ENCODE data around the gene IFNL1. TPM values are rescaled to one million over a fixed set of nuclear protein-coding genes. Genes with fewer than 3 reads are reported as not detected.
A peak's percentile ranks its signal among the peaks of the same experiment; 100 is the strongest.
"Not testable (repeated sequence)": the region's sequence is repeated elsewhere in the genome, so short reads cannot be mapped to it uniquely, and the experiment has no call there.

The IFNL1 gene
- total RNA-seq, 1 donor from 2014 or later, result not detected

- H3K9ac ChIP-seq, result no peak overlapping the region
- no peak overlapping the region for H3K4me2 ChIP-seq
- H3F3A ChIP-seq (ENCODE audit: low read depth), result peaks cover 4% of the 10 kb centered on the region
- no peak overlapping the region for H3K27ac Mint-ChIP-seq
- H3K4me3 Mint-ChIP-seq, result no peak overlapping the region
- H4K20me1 ChIP-seq (ENCODE audit: low read depth), result no peaks in the 10 kb centered on the region
- no peaks in the 10 kb centered on the region for H3K9me3 ChIP-seq (ENCODE audit: low read depth)
- H3K36me3 ChIP-seq, result no peaks in the 10 kb centered on the region
- no peaks in the 10 kb centered on the region for H3K79me2 ChIP-seq (ENCODE audit: low read depth)
- no peaks in the 10 kb centered on the region for H3K9me3 Mint-ChIP-seq
- H3K36me3 Mint-ChIP-seq, result no peaks in the 10 kb centered on the region
- no peak for TF ChIP-seq EZH2 (IDR thresholded peaks at IDR 0.05)
- no peak for TF ChIP-seq CTCF (IDR thresholded peaks at IDR 0.05)
- TF ChIP-seq EZH2phosphoT487 (IDR thresholded peaks at IDR 0.05), result no peak
- DNase-seq (ENCODE audit: low spot score), result no peak
- peaks cover 4% of the 10 kb centered on the region for H3K4me1 ChIP-seq
- H3K4me1 Mint-ChIP-seq, result peaks cover 19% of the 10 kb centered on the region
- no peak overlapping the region for H3K4me3 ChIP-seq
- H3K27ac ChIP-seq, result no peak overlapping the region
- peaks cover 20% of the 10 kb centered on the region for H3K27me3 Mint-ChIP-seq (ENCODE audit: insufficient read depth, low read depth)
- H3K27me3 ChIP-seq, result no peaks in the 10 kb centered on the region
- no peak overlapping the region for H2AFZ ChIP-seq (replicated peaks)
Measured at GRCh38 chr19:39329948-39330347, 33.7 kb downstream of the IFNL1 start.

- H3K9me3 Mint-ChIP-seq, result no peaks in the 10 kb centered on the region
- H3K4me1 ChIP-seq, result peaks cover 4% of the 10 kb centered on the region
- no peaks in the 10 kb centered on the region for H3K36me3 Mint-ChIP-seq
- no peaks in the 10 kb centered on the region for H3K36me3 ChIP-seq
- no peaks in the 10 kb centered on the region for H3K79me2 ChIP-seq (ENCODE audit: low read depth)
- H3K9me3 ChIP-seq (ENCODE audit: low read depth), result no peaks in the 10 kb centered on the region
- no peak overlapping the region for H3K27ac Mint-ChIP-seq
- no peak overlapping the region for H3K4me2 ChIP-seq
- H3K27me3 Mint-ChIP-seq (ENCODE audit: insufficient read depth, low read depth), result peaks cover 15% of the 10 kb centered on the region
- no peaks in the 10 kb centered on the region for H3F3A ChIP-seq (ENCODE audit: low read depth)
- H3K4me1 Mint-ChIP-seq, result peaks cover 19% of the 10 kb centered on the region
- no peak overlapping the region for H3K4me3 Mint-ChIP-seq
- no peak overlapping the region for H3K27ac ChIP-seq
- H3K4me3 ChIP-seq, result no peak overlapping the region
- no peak overlapping the region for H2AFZ ChIP-seq (replicated peaks)
- TF ChIP-seq EZH2 (IDR thresholded peaks at IDR 0.05) (no peak), EZH2phosphoT487 (IDR thresholded peaks at IDR 0.05) (no peak), CTCF (IDR thresholded peaks at IDR 0.05) (no peak)
- no peaks in the 10 kb centered on the region for H4K20me1 ChIP-seq (ENCODE audit: low read depth)
- no peaks in the 10 kb centered on the region for H3K27me3 ChIP-seq
- no peak for DNase-seq (ENCODE audit: low spot score)
- H3K9ac ChIP-seq, result no peak overlapping the region
Measured at GRCh38 chr19:39332293-39332692, 36.1 kb downstream of the IFNL1 start.

- H3K36me3 ChIP-seq; H3K9me3 ChIP-seq (ENCODE audit: low read depth); H3K9ac ChIP-seq; H4K20me1 ChIP-seq (ENCODE audit: low read depth); H3K27ac ChIP-seq; H3K4me1 ChIP-seq; H3F3A ChIP-seq (ENCODE audit: low read depth); DNase-seq (ENCODE audit: low spot score); H2AFZ ChIP-seq (replicated peaks); H3K9me3 Mint-ChIP-seq; H3K79me2 ChIP-seq (ENCODE audit: low read depth); H3K27me3 ChIP-seq; H3K36me3 Mint-ChIP-seq; H3K27ac Mint-ChIP-seq; H3K4me3 ChIP-seq; H3K4me2 ChIP-seq: not testable (repeated sequence)
- Mint-ChIP-seq H3K4me1 (peaks cover 14% of the 10 kb centered on the region), H3K27me3 (ENCODE audit: insufficient read depth, low read depth) (peaks cover 16% of the 10 kb centered on the region), H3K4me3 (peak overlapping the region; percentile 30)
Measured at GRCh38 chr19:39332738-39333137, 36.5 kb downstream of the IFNL1 start.

GRCh38 chr19:39333507-39333906 is 37.3 kb downstream of the IFNL1 start:
- H3K9me3 ChIP-seq (ENCODE audit: low read depth), result no peaks in the 10 kb centered on the region
- peaks cover 16% of the 10 kb centered on the region for H3K27me3 Mint-ChIP-seq (ENCODE audit: insufficient read depth, low read depth)

More at GRCh38 chr19:39333507-39333906, 37.3 kb downstream of the IFNL1 start:
- Mint-ChIP-seq H3K27ac (no peak overlapping the region), H3K4me1 (peaks cover 9% of the 10 kb centered on the region), H3K36me3 (no peaks in the 10 kb centered on the region), H3K4me3 (peak overlapping the region; percentile 43), H3K9me3 (no peaks in the 10 kb centered on the region)
- H3K4me2 ChIP-seq, result no peak overlapping the region
- H3K36me3 ChIP-seq, result no peaks in the 10 kb centered on the region
- H3K27ac ChIP-seq, result no peak overlapping the region
- no peak for TF ChIP-seq CTCF (IDR thresholded peaks at IDR 0.05)
- no peak for TF ChIP-seq EZH2phosphoT487 (IDR thresholded peaks at IDR 0.05)
- no peak for TF ChIP-seq EZH2 (IDR thresholded peaks at IDR 0.05)
- no peaks in the 10 kb centered on the region for H4K20me1 ChIP-seq (ENCODE audit: low read depth)
- no peak overlapping the region for H3K9ac ChIP-seq
- no peak overlapping the region for H3K4me3 ChIP-seq
- no peaks in the 10 kb centered on the region for H3K4me1 ChIP-seq
- no peak for DNase-seq (ENCODE audit: low spot score)
- no peak overlapping the region for H2AFZ ChIP-seq (replicated peaks)
- H3K79me2 ChIP-seq (ENCODE audit: low read depth), result no peaks in the 10 kb centered on the region
- H3F3A ChIP-seq (ENCODE audit: low read depth), result no peaks in the 10 kb centered on the region
- H3K27me3 ChIP-seq, result no peaks in the 10 kb centered on the region

Measured in neural progenitor cell (in vitro differentiated cells).